PC-3 (cell line): ENCODE measurements around the gene NELFB.

ENCODE experiments used
- CTCF ChIP-seq: fragments of 300-600 bp; sonication (generic); conservative IDR thresholded peaks from 2 replicates; pipeline ENCODE4 v1.5.1; 2017; ENCODE audit warnings: antibody characterized with exemption, low read depth, mild to moderate bottlenecking, low read length
- EZH2 ChIP-seq: fragments of 300-600 bp; sonication (generic); IDR thresholded peaks from one replicate; pipeline ENCODE4 v1.6.1; 2017; ENCODE audit warnings: antibody characterized with exemption, mild to moderate bottlenecking, low read length; ENCODE audit not compliant: unreplicated experiment
- EZH2phosphoT487 ChIP-seq: fragments of 300-600 bp; sonication (generic); IDR thresholded peaks from 2 replicates; pipeline ENCODE4 v1.6.1; 2018; ENCODE audit warnings: mild to moderate bottlenecking, antibody characterized with exemption, low read length, borderline replicate concordance

GRCh38 chr9:137240841-137241489 lies 14.2 kb upstream of the NELFB start, which contains the start of gene TUBB4B:
- TF ChIP-seq CTCF: no peak
- no peak for TF ChIP-seq EZH2phosphoT487
- no peak for TF ChIP-seq EZH2
